ENCODE results near the gene CLPTM1. TPM values are rescaled to one million over a fixed set of nuclear protein-coding genes. Genes with fewer than 3 reads are reported as not detected.

Gene CLPTM1
- total RNA-seq, 3 donors from 2014 or later: 98.3 to 125 (median 114) TPM

- H3K4me3 ChIP-seq: no peak overlapping the region
- DNase-seq (no peak), ATAC-seq (no peak)
- TF ChIP-seq CTCF (IDR thresholded peaks at IDR 0.05): no peak
- H3K36me3 ChIP-seq (ENCODE audit: low read depth): no peaks in the 10 kb centered on the region
- intact Hi-C loops (cut with DNase I, micrococcal nuclease): no loop called here
- no peaks in the 10 kb centered on the region for H3K9me3 ChIP-seq
- peaks cover 22% of the 10 kb centered on the region for H3K4me1 ChIP-seq (ENCODE audit: low read depth)
Observed at GRCh38 chr19:45037393-45038169, 82.4 kb downstream of the CLPTM1 start.

GRCh38 chr19:45038931-45039893 is 84.0 kb downstream of the CLPTM1 start, which contains the start of gene CLASRP:
TSS of gene CLASRP (plus strand) at chr19:45039045. CDS start at chr19:45040213, 1,168 bp downstream.
- Histone ChIP-seq H3K36me3 (ENCODE audit: low read depth) (no peaks in the 10 kb centered on the region), H3K4me3 (peak within 1 kb of the TSS; percentile 94), H3K4me1 (ENCODE audit: low read depth) (peaks cover 23% of the 10 kb centered on the region), H3K9me3 (no peaks in the 10 kb centered on the region)
- intact Hi-C loops (cut with DNase I, micrococcal nuclease): no loop called here
- TF ChIP-seq CTCF (IDR thresholded peaks at IDR 0.05): no peak
- peak; percentile 99 for ATAC-seq
- DNase-seq: peak; percentile 93 to 94 (median 94)

GRCh38 chr19:45040059-45040771 is 85.0 kb downstream of the CLPTM1 start:
- no peak for ATAC-seq

GRCh38 chr19:45041125-45041524 is 85.9 kb downstream of the CLPTM1 start:
- intact Hi-C loops (cut with DNase I, micrococcal nuclease): no loop called here
- Histone ChIP-seq H3K4me1 (ENCODE audit: low read depth) (peaks cover 27% of the 10 kb centered on the region), H3K4me3 (no peak overlapping the region), H3K9me3 (no peaks in the 10 kb centered on the region), H3K36me3 (ENCODE audit: low read depth) (no peaks in the 10 kb centered on the region)
- ATAC-seq: no peak
- DNase-seq: no peak
- no peak for TF ChIP-seq CTCF (IDR thresholded peaks at IDR 0.05)

More at GRCh38 chr19:45040059-45040771, 85.0 kb downstream of the CLPTM1 start:
- no peak for TF ChIP-seq CTCF (IDR thresholded peaks at IDR 0.05)
- DNase-seq: no peak
- Histone ChIP-seq H3K9me3 (no peaks in the 10 kb centered on the region), H3K36me3 (ENCODE audit: low read depth) (no peaks in the 10 kb centered on the region), H3K4me1 (ENCODE audit: low read depth) (peaks cover 23% of the 10 kb centered on the region), H3K4me3 (no peak overlapping the region)
- intact Hi-C loops (cut with DNase I, micrococcal nuclease): no loop called here

Other genes starting within 250 kb of the CLPTM1 start
- 100 to 1,000 TPM in 1 of 3 donors, 10 to 100 TPM in 2; 78.9 to 145 (median 90.6) TPM for gene BCL3, start 206.7 kb upstream of the CLPTM1 start, total RNA-seq
- 10 to 100 TPM; 36.5 to 92.6 (median 59.1) TPM for gene CBLC, start 177.5 kb upstream of the CLPTM1 start, total RNA-seq
- 10 to 100 TPM; 16.3 to 25.1 (median 20.3) TPM for gene BCAM, start 146.3 kb upstream of the CLPTM1 start, total RNA-seq
- gene NECTIN2, start 109.1 kb upstream of the CLPTM1 start, total RNA-seq: 100 to 1,000 TPM in 1 of 3 donors, 10 to 100 TPM in 2; 65.3 to 109 (median 98.8) TPM
- 10 to 100 TPM; 47.9 to 82.6 (median 53.5) TPM for gene TOMM40, start 64.1 kb upstream of the CLPTM1 start, total RNA-seq
- 10 to 100 TPM; 32.7 to 74.6 (median 46.2) TPM for gene APOE, start 49.6 kb upstream of the CLPTM1 start, total RNA-seq
- 10 to 100 TPM in 1 of 3 donors, 1 to 10 TPM in 2; 3.6 to 12.7 (median 9.8) TPM for gene APOC1, start 40.8 kb upstream of the CLPTM1 start, total RNA-seq
- not detected for gene APOC4, start 13.1 kb upstream of the CLPTM1 start, total RNA-seq
- 1 to 10 TPM in 1 of 3 donors, under 1 TPM in 2; 0.80 to 1.6 (median 0.98) TPM for gene APOC2, start 9.3 kb upstream of the CLPTM1 start, total RNA-seq
- gene RELB, start 46.1 kb downstream of the CLPTM1 start, total RNA-seq: 10 to 100 TPM; 20.9 to 30.3 (median 21.1) TPM
- gene CLASRP, start 83.7 kb downstream of the CLPTM1 start, total RNA-seq: 100 to 1,000 TPM in 1 of 3 donors, 10 to 100 TPM in 2; 79.4 to 113 (median 93.2) TPM
- gene ZNF296, start 121.1 kb downstream of the CLPTM1 start, total RNA-seq: 1 to 10 TPM; 2.8 to 5.0 (median 4.9) TPM
- gene GEMIN7, start 123.9 kb downstream of the CLPTM1 start, total RNA-seq: 10 to 100 TPM; 14.4 to 22.6 (median 21.8) TPM
- gene PPP1R37, start 137.8 kb downstream of the CLPTM1 start, total RNA-seq: 10 to 100 TPM; 27.2 to 33.6 (median 31.7) TPM
- not detected for gene NKPD1, start 205.6 kb downstream of the CLPTM1 start, total RNA-seq
- gene TRAPPC6A, start 222.9 kb downstream of the CLPTM1 start, total RNA-seq: 10 to 100 TPM; 29.0 to 45.1 (median 37.4) TPM
- gene BLOC1S3, start 223.4 kb downstream of the CLPTM1 start, total RNA-seq: 10 to 100 TPM in 2 of 3 donors, 1 to 10 TPM in 1; 9.8 to 12.3 (median 11.6) TPM

All from mucosa of descending colon (tissue), 3 donors.